Activated B cell treated with CpG ODN at 0.5 μM for 24 hours (primary cell): ENCODE data around the gene MTHFD2L. TPM values are rescaled to one million over a fixed set of nuclear protein-coding genes. Genes with fewer than 3 reads are reported as not detected.

ENCODE experiments used
- ATAC-seq: fragments of 200-7000 bp; cut with Tn5 transposase; one replicate; pipeline ENCODE4 v1.10.0; 2021; ENCODE audit warnings: low read depth, mild to moderate bottlenecking, moderate library complexity
- CTCF ChIA-PET: fragments of 350-600 bp; sonication (Branson Sonifier 250); formaldehyde crosslinking; loops from one replicate; lab custom pipeline; 2021; ENCODE audit warnings: antibody characterized with exemption; lab: Charles Lee
- POLR2A ChIA-PET: fragments of 350-600 bp; sonication (Branson Sonifier 250); formaldehyde crosslinking; loops from one replicate; lab custom pipeline; 2021; ENCODE audit warnings: antibody characterized with exemption; lab: Charles Lee
- DNase-seq: peaks from one replicate; pipeline ENCODE4 v3.0.0; 2022
- H3K27ac Mint-ChIP-seq: one replicate; pipeline ENCODE4 v1.8.0; 2020; ENCODE audit warnings: mixed read lengths
- H3K27me3 Mint-ChIP-seq: one replicate; pipeline ENCODE4 v1.8.0; 2021; ENCODE audit warnings: mixed read lengths
- H3K36me3 Mint-ChIP-seq: one replicate; pipeline ENCODE4 v1.8.0; 2021; ENCODE audit warnings: low read depth, mixed read lengths
- H3K4me1 Mint-ChIP-seq: one replicate; pipeline ENCODE4 v1.8.0; 2021; ENCODE audit warnings: mixed read lengths
- H3K4me3 Mint-ChIP-seq: one replicate; pipeline ENCODE4 v1.8.0; 2020; ENCODE audit warnings: mild to moderate bottlenecking, mixed read lengths
- H3K9me3 Mint-ChIP-seq: one replicate; pipeline ENCODE4 v1.8.0; 2020; ENCODE audit warnings: mixed read lengths
- CTCF ChIP-seq: fragments of 200-600 bp; IDR thresholded peaks from one replicate; pipeline ENCODE4 v1.8.0; 2022; ENCODE audit warnings: antibody characterized with exemption, mild to moderate bottlenecking
- intact Hi-C: fragments of 100-400 bp; cut with micrococcal nuclease; formaldehyde crosslinking; loops from one replicate; pipeline ENCODE4 v1.15.1; 2024
- total RNA-seq: library from RNA; stranded (reverse); gene quantifications from 2 replicates; pipeline ENCODE4 v1.2.3, GENCODE V29; 2022

The MTHFD2L gene
- total RNA-seq, 1 donor from 2014 or later, result 14.3 TPM

GRCh38 chr4:74283614-74284013, 125.7 kb downstream of the MTHFD2L start:
- TF ChIP-seq CTCF, result no peak
- intact Hi-C loops, result no loop called here
- no peaks in the 10 kb centered on the region for H3K9me3 Mint-ChIP-seq
- ChIA-PET POLR2A (no interaction called here), CTCF (no interaction called here)
- H3K4me3 Mint-ChIP-seq, result no peak overlapping the region
- DNase-seq, result no peak
- no peak for ATAC-seq
- H3K27ac Mint-ChIP-seq, result no peak overlapping the region
- H3K4me1 Mint-ChIP-seq, result no peaks in the 10 kb centered on the region
- H3K36me3 Mint-ChIP-seq, result no peaks in the 10 kb centered on the region
- no peaks in the 10 kb centered on the region for H3K27me3 Mint-ChIP-seq

- intact Hi-C loops, result no loop called here
- Mint-ChIP-seq H3K36me3 (no peaks in the 10 kb centered on the region), H3K4me1 (no peaks in the 10 kb centered on the region), H3K4me3 (no peak overlapping the region), H3K9me3 (no peaks in the 10 kb centered on the region), H3K27ac (no peak overlapping the region), H3K27me3 (no peaks in the 10 kb centered on the region)
- no peak for TF ChIP-seq CTCF
- DNase-seq (no peak), ATAC-seq (no peak)
- CTCF ChIA-PET, result no interaction called here
- POLR2A ChIA-PET, result no interaction called here
Measured at GRCh38 chr4:74284053-74284452, 126.1 kb downstream of the MTHFD2L start.

GRCh38 chr4:74287164-74287563, 129.2 kb downstream of the MTHFD2L start:
- Mint-ChIP-seq H3K36me3 (no peaks in the 10 kb centered on the region), H3K4me3 (no peak overlapping the region), H3K27me3 (no peaks in the 10 kb centered on the region), H3K27ac (no peak overlapping the region), H3K9me3 (no peaks in the 10 kb centered on the region), H3K4me1 (no peaks in the 10 kb centered on the region)
- TF ChIP-seq CTCF, result no peak
- ATAC-seq (no peak), DNase-seq (no peak)
- POLR2A ChIA-PET, result no interaction called here
- intact Hi-C loops, result no loop called here
- CTCF ChIA-PET, result no interaction called here

GRCh38 chr4:74287791-74288190, 129.9 kb downstream of the MTHFD2L start:
- TF ChIP-seq CTCF, result no peak
- Mint-ChIP-seq H3K9me3 (no peaks in the 10 kb centered on the region), H3K4me1 (no peaks in the 10 kb centered on the region), H3K27ac (no peak overlapping the region), H3K27me3 (no peaks in the 10 kb centered on the region), H3K4me3 (no peak overlapping the region), H3K36me3 (no peaks in the 10 kb centered on the region)
- ChIA-PET CTCF (interaction anchor here (0.9 kb wide), 1 partner anchor 99 kb away, joined by 3 read pairs; no protein-coding TSS in a partner anchor), POLR2A (no interaction called here)
- ATAC-seq (no peak), DNase-seq (no peak)
- intact Hi-C loops, result no loop called here

- ATAC-seq (no peak), DNase-seq (no peak)
- no peak for TF ChIP-seq CTCF
- POLR2A ChIA-PET, result no interaction called here
- intact Hi-C loops, result no loop called here
- Mint-ChIP-seq H3K27me3 (no peaks in the 10 kb centered on the region), H3K36me3 (no peaks in the 10 kb centered on the region), H3K4me1 (no peaks in the 10 kb centered on the region), H3K27ac (no peak overlapping the region), H3K4me3 (no peak overlapping the region), H3K9me3 (no peaks in the 10 kb centered on the region)
- CTCF ChIA-PET, result no interaction called here
Measured at GRCh38 chr4:74291471-74291870, 133.6 kb downstream of the MTHFD2L start.
